ENCODE results near the gene NRG3.

The NRG3 gene

GRCh38 chr10:82377608-82378007 is 502.6 kb downstream of the NRG3 start:
- no peak for DNase-seq (ENCODE audit: low spot score)
- no peak for TF ChIP-seq CTCF (IDR thresholded peaks at IDR 0.05)
- H3K27ac ChIP-seq: no peak overlapping the region

GRCh38 chr10:82378146-82378545 is 503.2 kb downstream of the NRG3 start:
- DNase-seq (ENCODE audit: low spot score): no peak
- Histone ChIP-seq H3K27ac (no peak overlapping the region), H3K4me3 (no peak overlapping the region)
- TF ChIP-seq CTCF (IDR thresholded peaks at IDR 0.05): no peak

More at GRCh38 chr10:82377608-82378007, 502.6 kb downstream of the NRG3 start:
- H3K4me3 ChIP-seq: no peak overlapping the region

- TF ChIP-seq CTCF (IDR thresholded peaks at IDR 0.05): no peak
- no peak overlapping the region for H3K27ac ChIP-seq
- DNase-seq (ENCODE audit: low spot score): no peak
Measured at GRCh38 chr10:82383350-82383749, 508.4 kb downstream of the NRG3 start.

GRCh38 chr10:82390866-82391658 is 516.1 kb downstream of the NRG3 start:
- no peak for TF ChIP-seq CTCF (IDR thresholded peaks at IDR 0.05)
- DNase-seq (ENCODE audit: low spot score): no peak
- Histone ChIP-seq H3K4me3 (no peak overlapping the region), H3K27ac (no peak overlapping the region)

More at GRCh38 chr10:82383350-82383749, 508.4 kb downstream of the NRG3 start:
- no peak overlapping the region for H3K4me3 ChIP-seq

- Histone ChIP-seq H3K4me3 (no peak overlapping the region), H3K27ac (no peak overlapping the region)
- no peak for TF ChIP-seq CTCF (IDR thresholded peaks at IDR 0.05)
- no peak for DNase-seq (ENCODE audit: low spot score)
Measured at GRCh38 chr10:82391971-82392370, 517.0 kb downstream of the NRG3 start.

GRCh38 chr10:82392533-82392932 is 517.5 kb downstream of the NRG3 start:
- no peak overlapping the region for H3K4me3 ChIP-seq
- no peak overlapping the region for H3K27ac ChIP-seq
- TF ChIP-seq CTCF (IDR thresholded peaks at IDR 0.05): no peak
- DNase-seq (ENCODE audit: low spot score): no peak

GRCh38 chr10:82394122-82394521 is 519.1 kb downstream of the NRG3 start:
- no peak overlapping the region for H3K4me3 ChIP-seq
- no peak for DNase-seq (ENCODE audit: low spot score)

More at GRCh38 chr10:82394122-82394521, 519.1 kb downstream of the NRG3 start:
- no peak for TF ChIP-seq CTCF (IDR thresholded peaks at IDR 0.05)
- no peak overlapping the region for H3K27ac ChIP-seq
